Thymus (tissue), 11 donors: Measurements from ENCODE around the gene CLTCL1. TPM values are rescaled to one million over a fixed set of nuclear protein-coding genes. Genes with fewer than 3 reads are reported as not detected.
"Not testable (repeated sequence)": the region's sequence is repeated elsewhere in the genome, so short reads cannot be mapped to it uniquely, and the experiment has no call there.

Experiments used
- DNase-seq, 9 donors: peaks; one replicate each; pipeline ENCODE4 v3.0.0-alpha.2; 2013; ENCODE audit warnings: low spot score in 9 of 9, low read depth in 6 of 9, missing footprints in 1 of 9
- H3K27ac ChIP-seq, 2 donors: one replicate each; pipeline ENCODE4 v1.5.1; 2013; ENCODE audit warnings: control low read depth in 1 of 2, low read depth in 1 of 2, low read length in 1 of 2, mild to moderate bottlenecking in 1 of 2, moderate library complexity in 1 of 2
- H3K27me3 ChIP-seq, 2 donors: one replicate each; pipeline ENCODE4 v1.5.1; 2013; ENCODE audit warnings: low read length in 1 of 2; ENCODE audit not compliant: control insufficient read depth in 2 of 2, insufficient read depth in 1 of 2
- H3K36me3 ChIP-seq, 2 donors: one replicate each; pipeline ENCODE4 v1.5.1; 2013; ENCODE audit warnings: low read length in 1 of 2, mild to moderate bottlenecking in 1 of 2, moderate library complexity in 1 of 2; ENCODE audit not compliant: control insufficient read depth in 2 of 2, insufficient read depth in 2 of 2
- H3K4me1 ChIP-seq, 2 donors: one replicate each; pipeline ENCODE4 v1.5.1; 2013; ENCODE audit warnings: low read length in 2 of 2; ENCODE audit not compliant: control insufficient read depth in 2 of 2, insufficient read depth in 2 of 2
- H3K4me3 ChIP-seq, 2 donors: one replicate each; pipeline ENCODE4 v1.5.1; 2013; ENCODE audit warnings: low read length in 2 of 2, control low read depth in 1 of 2, mild to moderate bottlenecking in 1 of 2
- H3K9me3 ChIP-seq, 2 donors: one replicate each; pipeline ENCODE4 v1.5.1; 2013; ENCODE audit warnings: low read length in 1 of 2, mild to moderate bottlenecking in 1 of 2; ENCODE audit not compliant: control insufficient read depth in 2 of 2, insufficient read depth in 1 of 2
- WGBS: extraction: QIAGEN DNeasy Blood & Tissue Kit; methylation state at CpG from one replicate; pipeline ENCODE4 v1.1.7; 2013; 5-methylcytosine and 5-hydroxymethylcytosine counted together
- polyA plus RNA-seq: library from polyadenylated mRNA; stranded (reverse); fragments of 200-250 nt; gene quantifications from one replicate; pipeline ENCODE4 v1.2.3, GENCODE V29; 2013
- total RNA-seq: library from RNA; stranded (reverse); fragments of 120-200 nt; gene quantifications from one replicate; pipeline ENCODE4 v1.2.4, GENCODE V29; 2013
- donor health status: healthy.

CLTCL1 gene
- total and polyA plus RNA-seq, 2 donors, result 9.5 to 30.4 TPM

DNA sequence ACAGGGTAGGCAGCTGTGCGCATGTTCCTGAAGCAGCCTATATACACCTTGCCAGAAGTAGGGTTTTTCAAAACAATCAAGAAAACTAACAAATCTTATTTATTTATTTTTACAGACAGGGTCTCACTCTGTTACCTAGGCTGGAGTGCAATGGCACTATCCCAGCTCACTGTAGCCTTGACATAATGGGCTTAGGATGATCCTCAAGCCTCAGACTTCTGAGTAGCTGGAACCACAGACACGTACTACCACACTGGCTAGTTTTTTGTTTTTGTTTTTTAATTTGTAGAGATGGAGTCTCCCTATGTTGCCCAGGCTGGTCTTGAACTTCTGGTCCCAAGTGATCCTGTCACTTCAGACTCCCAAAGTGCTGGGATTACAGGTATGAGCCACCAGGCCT is 25.7 kb downstream of the CLTCL1 start:
- Histone ChIP-seq H3K4me1 (no peaks in the 10 kb centered on the region), H3K27me3 (no peaks in the 10 kb centered on the region), H3K27ac (no peak overlapping the region), H3K9me3 (peaks cover 0 to 2% of the 10 kb centered on the region in 2 donors), H3K36me3 (no peaks in the 10 kb centered on the region), H3K4me3 (no peak overlapping the region)
- no peak for DNase-seq
- WGBS, result 95% methylated on average over 2 of the region's 2 CpGs

DNA sequence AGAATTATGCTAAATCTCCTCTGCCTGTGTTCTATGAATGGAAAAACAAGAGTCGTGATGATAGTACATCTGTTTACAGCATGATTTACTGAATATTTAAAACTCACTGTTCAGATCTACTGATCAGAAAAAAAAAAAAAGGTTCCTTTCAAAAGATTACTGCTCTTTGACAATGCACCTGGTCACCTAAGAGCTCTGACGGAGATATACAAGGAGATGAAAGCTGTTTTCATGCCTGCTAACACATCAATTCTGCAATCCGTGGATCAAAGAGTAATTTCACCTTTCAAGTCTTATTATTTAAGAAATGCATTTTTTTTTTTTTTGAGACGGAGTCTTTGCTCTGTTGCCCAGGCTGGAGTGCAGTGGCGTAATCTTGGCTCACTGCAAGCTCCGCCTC is 30.7 kb downstream of the CLTCL1 start:
- H3K27me3 ChIP-seq, result no peaks in the 10 kb centered on the region
- no peaks in the 10 kb centered on the region for H3K36me3 ChIP-seq
- DNase-seq, result peak in 1 of 9 donors; percentile 10
- H3K9me3 ChIP-seq, result peaks cover 0 to under 1% of the 10 kb centered on the region in 2 donors
- no peak overlapping the region for H3K4me3 ChIP-seq
- 44% methylated on average over 6 of the region's 6 CpGs for WGBS
- H3K27ac ChIP-seq, result no peak overlapping the region
- H3K4me1 ChIP-seq, result peaks cover 0 to 6% of the 10 kb centered on the region in 2 donors

DNA sequence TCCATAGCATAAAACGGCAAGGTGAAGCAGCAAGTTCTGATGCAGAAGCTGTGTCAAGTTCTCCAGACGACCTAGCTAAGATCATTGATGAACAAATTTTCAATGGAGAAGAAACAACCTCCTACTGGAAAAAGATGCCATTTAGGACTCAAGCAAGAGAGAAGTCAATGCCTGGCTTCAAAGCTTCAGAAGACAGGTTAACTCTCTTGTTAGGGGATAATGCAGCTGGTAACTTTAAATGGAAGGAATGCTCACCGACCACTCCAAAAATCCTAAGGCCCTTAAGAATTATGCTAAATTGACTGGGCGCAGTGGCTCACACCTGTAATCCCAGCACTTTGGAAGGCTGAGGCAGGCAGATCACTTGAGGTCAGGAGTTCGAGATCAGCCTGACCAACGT is 31.3 kb downstream of the CLTCL1 start:
- Histone ChIP-seq H3K4me3 (no peak overlapping the region), H3K4me1 (peaks cover 0 to 6% of the 10 kb centered on the region in 2 donors), H3K36me3 (no peaks in the 10 kb centered on the region), H3K27me3 (no peaks in the 10 kb centered on the region), H3K27ac (no peak overlapping the region), H3K9me3 (no peaks in the 10 kb centered on the region)
- 98% methylated on average over 6 of the region's 6 CpGs for WGBS
- no peak for DNase-seq

DNA sequence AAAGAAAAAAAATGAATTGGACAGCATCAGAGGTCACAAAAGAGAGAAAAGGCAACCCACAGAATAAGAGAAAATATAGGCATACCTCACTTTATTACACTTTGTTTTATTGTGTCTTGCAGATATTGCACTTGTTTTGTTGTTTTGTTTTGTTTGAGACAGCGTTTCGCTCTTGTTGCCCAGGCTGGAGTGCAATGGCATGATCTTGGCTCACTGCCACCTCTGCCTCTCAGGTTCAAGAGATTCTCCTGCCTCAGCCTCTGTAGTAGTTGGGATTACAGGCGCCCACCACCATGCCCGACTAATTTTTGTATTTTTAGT is 32.6 kb downstream of the CLTCL1 start:
- H3K4me1 ChIP-seq, DNase-seq, H3K36me3 ChIP-seq, H3K27me3 ChIP-seq, H3K4me3 ChIP-seq, H3K9me3 ChIP-seq, H3K27ac ChIP-seq: not testable (repeated sequence)
- WGBS, result 97% methylated on average over 4 of the region's 4 CpGs

DNA sequence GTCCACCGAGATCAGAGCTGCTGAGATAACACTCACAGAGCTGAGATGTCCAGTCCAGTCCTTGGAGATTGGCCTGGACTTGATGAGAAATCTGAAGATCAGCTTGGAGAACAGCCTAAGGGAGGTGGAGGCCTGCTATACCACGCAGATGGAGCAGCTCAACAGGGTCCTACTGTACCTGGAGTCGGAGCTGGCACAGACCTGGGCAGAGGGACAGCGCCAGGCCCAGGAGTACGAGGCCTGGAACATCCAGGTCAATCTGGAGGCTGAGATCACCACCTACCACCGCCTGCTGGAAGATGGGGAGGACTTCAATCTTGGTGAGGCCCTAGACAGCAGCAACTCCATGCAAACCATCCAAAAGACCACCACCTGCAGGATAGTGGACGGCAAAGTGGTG is 33.1 kb downstream of the CLTCL1 start:
- 97% methylated on average over 7 of the region's 7 CpGs for WGBS
- Histone ChIP-seq H3K27me3 (no peaks in the 10 kb centered on the region), H3K27ac (no peak overlapping the region)

DNA sequence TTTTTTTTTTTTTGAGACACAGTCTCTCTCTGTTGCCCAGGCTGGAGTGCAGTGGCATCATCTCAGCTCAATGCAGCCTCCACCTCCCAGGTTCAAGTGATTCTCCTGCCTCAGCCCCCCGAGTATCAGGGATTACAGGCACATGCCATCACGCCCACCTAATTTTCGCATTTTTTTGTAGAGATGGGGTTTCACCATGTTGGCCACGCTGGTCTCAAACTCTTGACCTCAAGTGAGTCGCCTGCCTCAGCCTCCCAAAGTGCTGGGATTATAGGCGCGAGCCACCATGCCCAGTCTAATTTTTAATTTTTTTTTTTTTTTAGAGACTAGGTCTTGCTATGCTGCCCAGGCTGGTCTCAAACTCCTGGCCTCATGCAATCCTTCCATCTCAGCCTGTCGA is 35.2 kb downstream of the CLTCL1 start:
- H3K27me3 ChIP-seq, result not testable (repeated sequence)
- 97% methylated on average over 8 of the region's 8 CpGs for WGBS

More for the DNA sequence above, 33.1 kb downstream of the CLTCL1 start:
- no peak for DNase-seq
- no peaks in the 10 kb centered on the region for H3K36me3 ChIP-seq
- H3K9me3 ChIP-seq, result no peaks in the 10 kb centered on the region
- H3K4me3 ChIP-seq, result no peak overlapping the region
- peaks cover 0 to 6% of the 10 kb centered on the region in 2 donors for H3K4me1 ChIP-seq

DNA sequence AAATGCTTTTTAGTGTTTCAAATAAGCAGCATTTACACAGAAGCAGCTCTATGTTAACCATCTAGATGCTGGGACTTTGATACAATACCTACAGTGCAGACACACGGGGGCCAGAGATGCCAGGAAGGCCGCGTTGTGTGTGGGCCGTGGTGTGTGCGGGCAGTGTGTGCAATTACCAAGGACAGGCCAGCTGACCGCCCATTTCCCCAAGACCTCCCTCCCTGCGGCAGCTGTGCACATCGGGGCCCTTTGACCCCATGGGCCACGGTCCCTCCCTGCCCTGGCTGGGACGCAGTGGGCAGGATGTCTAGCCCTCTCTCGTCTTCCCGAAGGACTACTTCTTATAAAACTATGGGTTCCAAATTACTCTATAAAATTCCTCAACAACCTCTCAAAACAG is 38.4 kb downstream of the CLTCL1 start:
- Histone ChIP-seq H3K9me3 (no peaks in the 10 kb centered on the region), H3K27me3 (no peaks in the 10 kb centered on the region), H3K4me1 (no peaks in the 10 kb centered on the region), H3K27ac (no peak overlapping the region), H3K4me3 (no peak overlapping the region), H3K36me3 (no peaks in the 10 kb centered on the region)
- over 99% methylated on average over 12 of the region's 12 CpGs for WGBS
- no peak for DNase-seq

More for the DNA sequence above, 35.2 kb downstream of the CLTCL1 start:
- DNase-seq, H3K36me3 ChIP-seq, H3K9me3 ChIP-seq, H3K4me1 ChIP-seq, H3K27ac ChIP-seq, H3K4me3 ChIP-seq: not testable (repeated sequence)

DNA sequence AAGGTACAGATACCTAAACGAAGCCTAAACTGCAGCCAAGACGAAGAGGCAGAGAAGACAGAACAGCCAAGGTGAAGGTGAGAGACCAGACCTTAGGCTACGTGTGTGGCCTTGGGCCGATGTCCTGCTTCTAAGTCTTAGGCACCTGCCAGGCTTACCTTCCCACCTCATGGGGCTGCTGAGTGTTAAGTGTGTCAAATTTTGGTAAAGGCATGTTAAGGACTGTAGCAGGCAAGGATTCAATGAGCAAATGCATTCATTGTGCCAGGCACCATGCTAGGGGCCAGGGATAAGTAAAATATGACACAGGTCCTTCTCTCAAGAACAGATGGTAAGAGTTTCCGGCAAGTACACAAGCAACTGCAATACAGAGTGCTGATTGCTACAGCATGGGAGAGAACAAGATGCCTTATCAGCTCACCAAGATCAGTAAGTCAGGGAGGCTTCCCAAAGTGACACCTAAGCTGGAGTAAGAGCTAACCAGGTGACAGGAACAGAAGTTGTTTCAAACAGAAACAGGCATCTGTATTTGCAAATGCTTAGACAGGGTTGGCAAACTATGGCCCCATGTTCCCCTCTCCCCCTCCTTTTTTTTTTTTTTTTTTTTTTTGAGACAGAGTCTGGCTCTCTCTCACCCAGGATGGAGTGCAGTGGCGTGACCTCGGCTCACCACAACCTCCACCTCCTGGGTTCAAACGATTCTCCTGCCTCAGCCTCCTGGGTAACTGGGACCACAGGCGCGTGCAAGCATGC is 46.7 kb downstream of the CLTCL1 start:
- Histone ChIP-seq H3K9me3 (no peaks in the 10 kb centered on the region), H3K4me3 (no peak overlapping the region), H3K27me3 (no peaks in the 10 kb centered on the region), H3K27ac (no peak overlapping the region), H3K36me3 (no peaks in the 10 kb centered on the region), H3K4me1 (no peaks in the 10 kb centered on the region)
- no peak for DNase-seq
- 93% methylated on average over 10 of the region's 10 CpGs for WGBS

DNA sequence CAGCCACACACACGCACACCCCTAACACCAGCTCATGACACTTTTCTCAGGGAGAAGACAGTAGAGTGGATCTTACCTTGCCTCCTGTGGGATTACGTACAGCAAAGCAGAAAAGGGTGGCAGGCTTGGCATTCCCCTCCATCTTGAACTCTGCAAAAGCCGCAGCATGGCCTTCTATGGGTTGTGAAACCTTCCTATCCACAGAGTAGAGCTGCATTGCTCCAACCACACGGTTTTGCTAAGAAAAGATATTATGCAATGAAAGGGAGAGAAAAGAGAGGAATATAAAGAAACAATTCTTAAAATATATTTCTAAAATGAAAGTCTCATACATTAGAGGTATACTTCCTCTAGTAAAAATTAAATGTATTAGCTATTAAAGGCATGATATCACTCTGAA is 48.8 kb downstream of the CLTCL1 start:
- Histone ChIP-seq H3K4me3 (no peak overlapping the region), H3K27ac (no peak overlapping the region), H3K9me3 (no peaks in the 10 kb centered on the region), H3K4me1 (no peaks in the 10 kb centered on the region), H3K36me3 (no peaks in the 10 kb centered on the region), H3K27me3 (no peaks in the 10 kb centered on the region)
- WGBS, result 95% methylated on average over 4 of the region's 4 CpGs
- DNase-seq, result no peak

DNA sequence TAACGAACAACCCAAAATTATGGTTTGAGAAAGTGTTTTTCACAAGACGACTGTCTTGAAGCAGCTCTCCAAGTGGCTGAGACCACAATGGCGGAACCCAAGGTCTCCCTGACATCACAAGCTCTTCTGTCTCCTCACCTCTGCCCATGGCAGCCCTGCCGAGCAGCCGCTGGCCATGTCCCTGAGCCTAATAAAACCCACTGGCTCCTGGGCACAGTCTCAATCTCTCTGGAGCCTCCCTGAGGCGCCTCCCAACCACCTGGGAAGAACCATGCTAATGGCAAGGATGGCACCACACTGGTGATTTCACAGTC is 50.0 kb downstream of the CLTCL1 start:
- H3K4me1 ChIP-seq, result no peaks in the 10 kb centered on the region
- H3K9me3 ChIP-seq, result no peaks in the 10 kb centered on the region
- H3K27me3 ChIP-seq, result no peaks in the 10 kb centered on the region
- DNase-seq, result no peak
- no peaks in the 10 kb centered on the region for H3K36me3 ChIP-seq
- no peak overlapping the region for H3K4me3 ChIP-seq
- WGBS, result 98% methylated on average over 6 of the region's 6 CpGs
- H3K27ac ChIP-seq, result no peak overlapping the region
